HEK293 (cell line): ENCODE results near the gene CHRM5.

ENCODE experiments used
- CTCF ChIA-PET: fragments of 350-600 bp; formaldehyde crosslinking; extraction: SDS; loops from one replicate; lab custom pipeline; 2021; ENCODE audit warnings: antibody characterized with exemption; lab: Yijun Ruan, JAX
- POLR2A ChIA-PET: fragments of 300-600 bp; formaldehyde crosslinking; extraction: SDS; loops from one replicate; lab custom pipeline; 2020; ENCODE audit warnings: antibody characterized with exemption, inconsistent platforms; lab: Yijun Ruan, JAX
- H3K27ac ChIP-seq: fragments of 200-500 bp; sonication (Bioruptor generic); 2 replicates; pipeline ENCODE4 v1.5.1; 2014; ENCODE audit warnings: low read depth, low read length, control low read depth, inconsistent platforms; ENCODE audit errors: extremely low read depth
- H3K36me3 ChIP-seq, 2 experiments: fragments of 200-500 bp in 1 of 2; sonication (Bioruptor generic) in 1 of 2; 1 replicate in 1 of 2; 2 replicates in 1 of 2; pipeline ENCODE4 v1.5.1; 2014 to 2017; ENCODE audit warnings: inconsistent platforms in 2 of 2, low read length in 2 of 2; ENCODE audit not compliant: control insufficient read depth in 2 of 2, insufficient read depth in 1 of 2
- H3K4me1 ChIP-seq: fragments of 200-500 bp; sonication (Bioruptor generic); 2 replicates; pipeline ENCODE4 v1.5.1; 2014; ENCODE audit warnings: mild to moderate bottlenecking, low read length, inconsistent platforms; ENCODE audit not compliant: control insufficient read depth, insufficient read depth
- H3K4me3 ChIP-seq: 2 replicates; pipeline ENCODE4 v1.5.1; 2011; ENCODE audit warnings: low read depth, mild to moderate bottlenecking, control low read depth, low read length, moderate library complexity
- H3K9me3 ChIP-seq: fragments of 200-500 bp; sonication (Bioruptor generic); 2 replicates; pipeline ENCODE4 v1.5.1; 2014; ENCODE audit warnings: low read depth, low read length, inconsistent platforms; ENCODE audit not compliant: control insufficient read depth, insufficient read depth
- BCL6B ChIP-seq: fragments of 450-650 bp; formaldehyde crosslinking; IDR thresholded peaks from 2 replicates; pipeline ENCODE4 v1.5.1; 2017; ENCODE audit warnings: missing biosample characterization, missing genetic modification characterization
- KLF16 ChIP-seq: fragments of 450-650 bp; formaldehyde crosslinking; IDR thresholded peaks from 2 replicates; pipeline ENCODE4 v1.5.1; 2017; ENCODE audit warnings: missing biosample characterization, missing genetic modification characterization
- TSHZ1 ChIP-seq: fragments of 450-650 bp; formaldehyde crosslinking; IDR thresholded peaks from 2 replicates; pipeline ENCODE4 v1.5.1; 2016; ENCODE audit warnings: missing biosample characterization, missing genetic modification characterization, borderline replicate concordance
- YY1 ChIP-seq: fragments of 450-650 bp; formaldehyde crosslinking; IDR thresholded peaks from 2 replicates; pipeline ENCODE4 v1.5.1; 2018; ENCODE audit warnings: missing biosample characterization, missing genetic modification characterization
- ZBTB1 ChIP-seq: fragments of 450-650 bp; formaldehyde crosslinking; IDR thresholded peaks from 2 replicates; pipeline ENCODE4 v1.5.1; 2016; ENCODE audit warnings: missing biosample characterization, missing genetic modification characterization
- ZBTB48 ChIP-seq: fragments of 450-650 bp; formaldehyde crosslinking; IDR thresholded peaks from 2 replicates; pipeline ENCODE4 v1.5.1; 2016; ENCODE audit warnings: missing biosample characterization, missing genetic modification characterization
- ZNF10 ChIP-seq: fragments of 450-650 bp; formaldehyde crosslinking; IDR thresholded peaks from 2 replicates; pipeline ENCODE4 v1.5.1; 2017; ENCODE audit warnings: missing biosample characterization, missing genetic modification characterization
- ZNF155 ChIP-seq: fragments of 450-650 bp; formaldehyde crosslinking; IDR thresholded peaks from 2 replicates; pipeline ENCODE4 v1.5.1; 2016; ENCODE audit warnings: missing biosample characterization, missing genetic modification characterization
- ZNF2 ChIP-seq: fragments of 450-650 bp; formaldehyde crosslinking; IDR thresholded peaks from 2 replicates; pipeline ENCODE4 v1.5.1; 2016; ENCODE audit warnings: missing biosample characterization, missing genetic modification characterization
- ZNF239 ChIP-seq: fragments of 450-650 bp; formaldehyde crosslinking; IDR thresholded peaks from 2 replicates; pipeline ENCODE4 v1.5.1; 2016; ENCODE audit warnings: missing biosample characterization, missing genetic modification characterization
- ZNF24 ChIP-seq: fragments of 450-650 bp; formaldehyde crosslinking; IDR thresholded peaks from 2 replicates; pipeline ENCODE4 v1.5.1; 2016; ENCODE audit warnings: missing biosample characterization, missing genetic modification characterization
- ZNF248 ChIP-seq: fragments of 450-650 bp; formaldehyde crosslinking; IDR thresholded peaks from 2 replicates; pipeline ENCODE4 v1.5.1; 2017; ENCODE audit warnings: missing biosample characterization, missing genetic modification characterization
- ZNF350 ChIP-seq: fragments of 450-650 bp; formaldehyde crosslinking; IDR thresholded peaks from 2 replicates; pipeline ENCODE4 v1.5.0; 2017; ENCODE audit warnings: missing biosample characterization, mild to moderate bottlenecking, missing genetic modification characterization
- ZNF404 ChIP-seq: fragments of 450-650 bp; formaldehyde crosslinking; IDR thresholded peaks from 2 replicates; pipeline ENCODE4 v1.5.1; 2017; ENCODE audit warnings: missing biosample characterization, missing genetic modification characterization
- ZNF426 ChIP-seq: fragments of 450-650 bp; formaldehyde crosslinking; IDR thresholded peaks from 2 replicates; pipeline ENCODE4 v1.5.1; 2017; ENCODE audit warnings: missing biosample characterization, missing genetic modification characterization, mild to moderate bottlenecking, inconsistent platforms, moderate library complexity
- ZNF521 ChIP-seq: fragments of 450-650 bp; formaldehyde crosslinking; IDR thresholded peaks from 2 replicates; pipeline ENCODE4 v1.5.1; 2017; ENCODE audit warnings: missing biosample characterization, mild to moderate bottlenecking, missing genetic modification characterization
- ZNF544 ChIP-seq: fragments of 450-650 bp; formaldehyde crosslinking; IDR thresholded peaks from 2 replicates; pipeline ENCODE4 v1.5.0; 2017; ENCODE audit warnings: missing biosample characterization, missing genetic modification characterization
- ZNF548 ChIP-seq: fragments of 450-650 bp; formaldehyde crosslinking; IDR thresholded peaks from 2 replicates; pipeline ENCODE4 v1.5.1; 2016; ENCODE audit warnings: missing biosample characterization, missing genetic modification characterization
- ZNF555 ChIP-seq: fragments of 450-650 bp; formaldehyde crosslinking; conservative IDR thresholded peaks from 2 replicates; pipeline ENCODE4 v1.5.1; 2017; ENCODE audit warnings: missing biosample characterization, mild to moderate bottlenecking, missing genetic modification characterization, inconsistent platforms
- ZNF558 ChIP-seq: fragments of 450-650 bp; formaldehyde crosslinking; IDR thresholded peaks from 2 replicates; pipeline ENCODE4 v1.5.1; 2016; ENCODE audit warnings: missing biosample characterization, missing genetic modification characterization
- ZNF560 ChIP-seq: fragments of 450-650 bp; formaldehyde crosslinking; IDR thresholded peaks from 2 replicates; pipeline ENCODE4 v1.5.1; 2017; ENCODE audit warnings: missing biosample characterization, missing genetic modification characterization, borderline replicate concordance
- ZNF596 ChIP-seq: fragments of 450-650 bp; IDR thresholded peaks from 2 replicates; pipeline ENCODE4 v1.5.0; 2018; ENCODE audit warnings: missing biosample characterization, mild to moderate bottlenecking, missing genetic modification characterization, moderate library complexity
- ZNF621 ChIP-seq: fragments of 450-650 bp; formaldehyde crosslinking; IDR thresholded peaks from 2 replicates; pipeline ENCODE4 v1.5.1; 2017; ENCODE audit warnings: missing biosample characterization, missing genetic modification characterization
- TF ChIP-seq, protein P1 (sequence below): fragments of 450-650 bp; formaldehyde crosslinking; IDR thresholded peaks from 2 replicates; pipeline ENCODE4 v1.5.1; 2017; ENCODE audit warnings: missing biosample characterization, missing genetic modification characterization
- TF ChIP-seq, protein P2 (sequence below): fragments of 450-650 bp; formaldehyde crosslinking; IDR thresholded peaks from 2 replicates; pipeline ENCODE4 v1.5.1; 2017; ENCODE audit warnings: missing biosample characterization, missing genetic modification characterization
- TF ChIP-seq, protein P3 (sequence below): fragments of 450-650 bp; formaldehyde crosslinking; IDR thresholded peaks from 2 replicates; pipeline ENCODE4 v1.5.1; 2016; ENCODE audit warnings: missing biosample characterization, missing genetic modification characterization, low read depth
- TF ChIP-seq, protein P4 (sequence below): IDR thresholded peaks from 2 replicates; pipeline ENCODE4 v1.6.1; 2011; ENCODE audit warnings: mild to moderate bottlenecking, low read depth, low read length, borderline replicate concordance

The CHRM5 gene

DNA sequence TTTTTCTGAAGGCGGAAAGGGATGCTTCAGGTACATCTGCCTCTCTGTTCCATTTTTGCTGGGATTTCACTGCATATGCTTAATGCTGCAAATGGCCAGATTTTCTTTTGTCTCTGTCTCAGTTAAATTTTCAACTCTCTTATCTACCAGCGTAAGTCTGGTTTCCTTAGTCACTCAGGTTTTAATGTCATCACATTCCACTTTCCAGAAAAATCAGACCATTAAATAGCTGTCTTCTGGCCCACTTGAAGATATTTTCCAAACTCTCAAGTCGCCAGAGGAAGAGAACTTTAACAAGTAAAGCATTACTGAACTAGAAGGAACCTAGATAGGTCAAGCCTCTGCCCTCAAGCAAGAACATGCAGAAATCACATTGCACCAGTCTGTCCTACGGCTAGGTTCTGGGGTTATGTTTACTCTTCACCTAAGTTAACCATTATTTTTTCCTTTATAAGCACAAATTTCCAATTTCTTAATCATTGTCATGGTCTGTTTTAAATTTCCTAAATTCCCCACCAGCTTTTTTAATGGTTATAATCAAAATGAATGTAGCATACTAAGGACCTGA is 44.2 kb downstream of the CHRM5 start:
- Histone ChIP-seq H3K9me3 (no peaks in the 10 kb centered on the region), H3K36me3 (no peaks in the 10 kb centered on the region), H3K27ac (no peak overlapping the region), H3K4me1 (no peaks in the 10 kb centered on the region), H3K4me3 (no peak overlapping the region)
- POLR2A ChIA-PET, result no interaction called here
- CTCF ChIA-PET, result no interaction called here
- TF ChIP-seq ZNF521 (tag by site-specific recombination), result no peak
- TF ChIP-seq ZNF596, result no peak
- TF ChIP-seq ZNF24 (tag by site-specific recombination), result no peak
- no peak for TF ChIP-seq KLF16 (tag by site-specific recombination)
- TF ChIP-seq ZNF239, result no peak
- TF ChIP-seq, protein P1, sequence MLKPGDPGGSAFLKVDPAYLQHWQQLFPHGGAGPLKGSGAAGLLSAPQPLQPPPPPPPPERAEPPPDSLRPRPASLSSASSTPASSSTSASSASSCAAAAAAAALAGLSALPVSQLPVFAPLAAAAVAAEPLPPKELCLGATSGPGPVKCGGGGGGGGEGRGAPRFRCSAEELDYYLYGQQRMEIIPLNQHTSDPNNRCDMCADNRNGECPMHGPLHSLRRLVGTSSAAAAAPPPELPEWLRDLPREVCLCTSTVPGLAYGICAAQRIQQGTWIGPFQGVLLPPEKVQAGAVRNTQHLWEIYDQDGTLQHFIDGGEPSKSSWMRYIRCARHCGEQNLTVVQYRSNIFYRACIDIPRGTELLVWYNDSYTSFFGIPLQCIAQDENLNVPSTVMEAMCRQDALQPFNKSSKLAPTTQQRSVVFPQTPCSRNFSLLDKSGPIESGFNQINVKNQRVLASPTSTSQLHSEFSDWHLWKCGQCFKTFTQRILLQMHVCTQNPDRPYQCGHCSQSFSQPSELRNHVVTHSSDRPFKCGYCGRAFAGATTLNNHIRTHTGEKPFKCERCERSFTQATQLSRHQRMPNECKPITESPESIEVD (tag by site-specific recombination), result no peak
- TF ChIP-seq ZBTB48 (tag by site-specific recombination), result no peak
- TF ChIP-seq ZNF558, result no peak
- TF ChIP-seq ZNF548 (tag by site-specific recombination), result no peak
- TF ChIP-seq ZNF155 (tag by site-specific recombination), result no peak
- no peak for TF ChIP-seq ZNF404 (tag by site-specific recombination)
- no peak for TF ChIP-seq ZNF621 (tag by site-specific recombination)

- CTCF ChIA-PET, result no interaction called here
- Histone ChIP-seq H3K9me3 (no peaks in the 10 kb centered on the region), H3K4me1 (no peaks in the 10 kb centered on the region)
- no peak for TF ChIP-seq ZNF560 (tag by site-specific recombination)
- no peak for TF ChIP-seq ZNF426 (tag by site-specific recombination)
- TF ChIP-seq ZNF248 (tag by site-specific recombination), result no peak
- TF ChIP-seq ZNF350 (tag by site-specific recombination), result no peak
- TF ChIP-seq YY1 (tag by site-specific recombination), result no peak
- TF ChIP-seq BCL6B (tag by site-specific recombination), result no peak
- TF ChIP-seq, protein P2, sequence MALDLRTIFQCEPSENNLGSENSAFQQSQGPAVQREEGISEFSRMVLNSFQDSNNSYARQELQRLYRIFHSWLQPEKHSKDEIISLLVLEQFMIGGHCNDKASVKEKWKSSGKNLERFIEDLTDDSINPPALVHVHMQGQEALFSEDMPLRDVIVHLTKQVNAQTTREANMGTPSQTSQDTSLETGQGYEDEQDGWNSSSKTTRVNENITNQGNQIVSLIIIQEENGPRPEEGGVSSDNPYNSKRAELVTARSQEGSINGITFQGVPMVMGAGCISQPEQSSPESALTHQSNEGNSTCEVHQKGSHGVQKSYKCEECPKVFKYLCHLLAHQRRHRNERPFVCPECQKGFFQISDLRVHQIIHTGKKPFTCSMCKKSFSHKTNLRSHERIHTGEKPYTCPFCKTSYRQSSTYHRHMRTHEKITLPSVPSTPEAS (tag by site-specific recombination), result no peak
- TF ChIP-seq TSHZ1 (tag by site-specific recombination), result no peak
- TF ChIP-seq ZNF10 (tag by site-specific recombination), result no peak
- TF ChIP-seq, protein P3, sequence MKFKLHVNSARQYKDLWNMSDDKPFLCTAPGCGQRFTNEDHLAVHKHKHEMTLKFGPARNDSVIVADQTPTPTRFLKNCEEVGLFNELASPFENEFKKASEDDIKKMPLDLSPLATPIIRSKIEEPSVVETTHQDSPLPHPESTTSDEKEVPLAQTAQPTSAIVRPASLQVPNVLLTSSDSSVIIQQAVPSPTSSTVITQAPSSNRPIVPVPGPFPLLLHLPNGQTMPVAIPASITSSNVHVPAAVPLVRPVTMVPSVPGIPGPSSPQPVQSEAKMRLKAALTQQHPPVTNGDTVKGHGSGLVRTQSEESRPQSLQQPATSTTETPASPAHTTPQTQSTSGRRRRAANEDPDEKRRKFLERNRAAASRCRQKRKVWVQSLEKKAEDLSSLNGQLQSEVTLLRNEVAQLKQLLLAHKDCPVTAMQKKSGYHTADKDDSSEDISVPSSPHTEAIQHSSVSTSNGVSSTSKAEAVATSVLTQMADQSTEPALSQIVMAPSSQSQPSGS, result no peak
- TF ChIP-seq ZNF2 (tag by site-specific recombination), result no peak
- TF ChIP-seq, protein P4, sequence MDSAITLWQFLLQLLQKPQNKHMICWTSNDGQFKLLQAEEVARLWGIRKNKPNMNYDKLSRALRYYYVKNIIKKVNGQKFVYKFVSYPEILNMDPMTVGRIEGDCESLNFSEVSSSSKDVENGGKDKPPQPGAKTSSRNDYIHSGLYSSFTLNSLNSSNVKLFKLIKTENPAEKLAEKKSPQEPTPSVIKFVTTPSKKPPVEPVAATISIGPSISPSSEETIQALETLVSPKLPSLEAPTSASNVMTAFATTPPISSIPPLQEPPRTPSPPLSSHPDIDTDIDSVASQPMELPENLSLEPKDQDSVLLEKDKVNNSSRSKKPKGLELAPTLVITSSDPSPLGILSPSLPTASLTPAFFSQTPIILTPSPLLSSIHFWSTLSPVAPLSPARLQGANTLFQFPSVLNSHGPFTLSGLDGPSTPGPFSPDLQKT, result no peak
- TF ChIP-seq ZBTB1 (tag by site-specific recombination), result no peak
- no peak for TF ChIP-seq ZNF544 (tag by site-specific recombination)
- TF ChIP-seq ZNF555 (tag by site-specific recombination), result no peak
These were observed 45.4 kb downstream of the CHRM5 start for GRCh38 chr15:34013746-34014145.

More at GRCh38 chr15:34013746-34014145, 45.4 kb downstream of the CHRM5 start:
- H3K4me3 ChIP-seq, result no peak overlapping the region
- H3K27ac ChIP-seq, result no peak overlapping the region
- POLR2A ChIA-PET, result no interaction called here
- H3K36me3 ChIP-seq, result no peaks in the 10 kb centered on the region
